Liver (tissue), 3 donors: ENCODE data around the gene TSSK2.

Source experiments
- ATF3 ChIP-seq: IDR thresholded peaks from 2 replicates; pipeline ENCODE4 v1.6.1; 2016; ENCODE audit warnings: antibody characterized with exemption
- CTCF ChIP-seq: fragments of 150-350 bp; IDR thresholded peaks from 2 replicates; pipeline ENCODE4 v1.5.1; 2017; ENCODE audit warnings: improper control_type of control experiment, low read depth, low read length; ENCODE audit not compliant: missing input control
- FOXA1 ChIP-seq: IDR thresholded peaks from 2 replicates; pipeline ENCODE4 v1.6.1; 2016; ENCODE audit warnings: antibody characterized with exemption
- GABPA ChIP-seq, 2 donors: IDR thresholded peaks in 1 of 2; conservative IDR thresholded peaks in 1 of 2; 2 replicates each; pipeline ENCODE4 v1.6.1; 2016; ENCODE audit warnings: antibody characterized with exemption in 2 of 2, mild to moderate bottlenecking in 1 of 2, moderate library complexity in 1 of 2
- HNF4A ChIP-seq, 2 donors: conservative IDR thresholded peaks; 2 replicates each; pipeline ENCODE4 v1.6.1; 2016; ENCODE audit warnings: antibody characterized with exemption in 2 of 2, mild to moderate bottlenecking in 2 of 2
- HNF4G ChIP-seq: IDR thresholded peaks from 2 replicates; pipeline ENCODE4 v1.6.1; 2016; ENCODE audit warnings: antibody characterized with exemption
- JUND ChIP-seq, 2 donors: IDR thresholded peaks; 2 replicates each; pipeline ENCODE4 v1.6.1; 2016; ENCODE audit warnings: antibody characterized with exemption in 2 of 2
- MAX ChIP-seq: IDR thresholded peaks from 2 replicates; pipeline ENCODE4 v1.6.1; 2016; ENCODE audit warnings: antibody characterized with exemption
- RAD21 ChIP-seq, 2 donors: IDR thresholded peaks; 2 replicates each; pipeline ENCODE4 v1.6.1; 2016; ENCODE audit warnings: antibody characterized with exemption in 2 of 2, mild to moderate bottlenecking in 2 of 2
- RXRA ChIP-seq, 2 donors: IDR thresholded peaks; 2 replicates each; pipeline ENCODE4 v1.6.1; 2017 to 2018; ENCODE audit warnings: antibody characterized with exemption in 2 of 2, mild to moderate bottlenecking in 1 of 2
- TAF1 ChIP-seq: conservative IDR thresholded peaks from 2 replicates; pipeline ENCODE4 v1.6.1; 2016; ENCODE audit warnings: antibody characterized with exemption, mild to moderate bottlenecking
- donor health status: healthy.
- donor health status: healthy.

- TF ChIP-seq CTCF (no peak), RAD21 (IDR thresholded peaks at IDR 0.05) (no peak), HNF4A (conservative IDR thresholded peaks at IDR 0.05) (no peak), RXRA (IDR thresholded peaks at IDR 0.05) (no peak), JUND (IDR thresholded peaks at IDR 0.05) (no peak), TAF1 (no peak), FOXA1 (no peak), ATF3 (no peak), GABPA (IDR thresholded peaks at IDR 0.05 in 1 of 2, conservative IDR thresholded peaks at IDR 0.05 in 1 of 2) (no peak), MAX (no peak), HNF4G (no peak)
Measured at GRCh38 chr22:19118329-19118880, 12.7 kb upstream of the TSSK2 start.
